Fibroblast of skin of right quadriceps (primary cell): Measurements from ENCODE around the gene WARS2.

Experiments
- DNase-seq: peaks from one replicate; pipeline ENCODE4 v3.0.0-alpha.2; 2013

WARS2 gene

DNA sequence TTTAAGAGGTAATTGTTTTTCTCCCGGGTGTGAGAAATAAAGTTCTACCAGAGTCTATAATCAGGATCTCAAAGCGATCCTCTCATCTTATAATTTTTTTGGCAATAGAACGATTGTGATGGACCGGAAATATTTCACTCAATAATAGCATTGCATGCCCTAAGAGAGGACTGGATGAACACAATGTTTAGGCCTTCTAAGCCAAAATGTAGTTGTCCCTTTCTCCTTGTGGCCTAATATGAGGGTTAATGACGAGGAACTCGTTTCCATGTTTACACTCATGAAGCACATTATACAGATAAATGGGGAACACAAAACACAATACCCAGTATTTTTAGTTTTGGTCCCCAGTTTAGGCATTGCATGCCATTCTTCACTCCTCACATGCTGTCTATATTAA, 158.2 kb downstream of the WARS2 start:
- DNase-seq: peak; percentile 45

DNA sequence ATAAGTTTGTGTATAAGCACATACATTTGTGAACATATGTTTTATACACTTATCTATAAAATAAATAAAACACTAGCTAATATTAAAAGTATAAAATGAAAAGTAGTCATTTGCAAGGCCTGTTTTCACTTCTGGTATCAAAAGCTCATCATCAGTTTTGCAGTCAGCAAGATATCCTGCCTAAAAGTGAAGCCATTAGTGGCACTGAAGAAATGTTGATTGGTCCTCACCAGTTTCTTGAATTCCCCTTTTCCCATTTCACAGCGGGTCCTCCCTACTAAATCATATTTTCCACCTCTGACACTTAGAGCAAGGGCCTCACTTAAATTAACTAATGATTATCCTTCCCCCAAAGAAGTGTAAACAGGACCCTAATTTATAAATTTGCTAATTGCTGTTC, 159.0 kb downstream of the WARS2 start:
- peak; percentile 26 for DNase-seq
